ENCODE results near the gene HLCS.
"Not testable (repeated sequence)": the region's sequence is repeated elsewhere in the genome, so short reads cannot be mapped to it uniquely, and the experiment has no call there.

The HLCS gene

DNA sequence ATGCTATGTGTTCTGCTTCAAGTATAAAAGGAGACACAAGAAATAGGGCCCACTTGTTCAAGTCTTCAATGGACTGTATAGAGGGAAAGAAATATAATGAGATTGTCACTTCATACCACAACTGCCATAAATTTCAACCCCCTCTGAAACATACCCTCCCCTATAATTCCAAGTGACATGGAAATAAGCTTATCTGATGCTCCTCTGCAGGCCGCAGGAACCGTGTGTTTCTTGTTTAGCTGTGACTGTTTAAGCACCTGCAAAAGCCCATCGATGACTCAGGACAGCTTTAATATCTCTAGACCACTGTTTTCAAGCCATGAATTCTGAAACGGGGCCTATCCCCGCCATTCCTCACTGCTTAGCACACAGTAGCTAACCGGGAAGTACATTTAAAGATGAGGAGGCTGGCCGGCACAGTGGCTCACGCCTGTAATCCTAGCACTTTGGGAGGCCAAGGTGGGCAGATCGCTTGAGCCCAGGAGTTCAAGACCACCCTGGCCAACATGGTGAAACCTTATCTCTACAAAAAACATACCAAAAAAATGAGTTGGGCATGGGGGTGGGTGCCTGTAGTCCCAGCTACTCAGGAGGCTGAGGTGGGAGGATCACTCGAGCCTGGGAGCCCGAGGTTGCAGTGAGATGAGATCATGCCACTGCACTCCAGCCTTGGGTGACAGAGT lies 4.2 kb downstream of the HLCS start:
- peaks cover 4% of the 10 kb centered on the region; the same call in 1 of the 2 replicates for H3K9me3 ChIP-seq (ENCODE audit: insufficient read depth, low read length)
- no peak overlapping the region for H3K4me3 ChIP-seq (ENCODE audit: insufficient read length, low read depth)
- no peak overlapping the region for H3K9ac ChIP-seq (ENCODE audit: insufficient read length, low read depth)
- H3K27me3 ChIP-seq (ENCODE audit: insufficient read depth, insufficient read length) = no peaks in the 10 kb centered on the region
- DNase-seq (ENCODE audit: low read depth, low spot score) = no peak
- TF ChIP-seq ZNF274 (IDR thresholded peaks at IDR 0.05; ENCODE audit: low read depth, low read length) (no peak), SUZ12 (IDR thresholded peaks at IDR 0.05; ENCODE audit: extremely low read depth, insufficient read depth, insufficient read length) (no peak), YY1 (IDR thresholded peaks at IDR 0.05; ENCODE audit: insufficient read depth, insufficient read length) (no peak)
- no peaks in the 10 kb centered on the region for H3K4me1 ChIP-seq (ENCODE audit: insufficient read depth, insufficient read length)
- peaks cover 25% of the 10 kb centered on the region for H3K36me3 ChIP-seq (ENCODE audit: insufficient read depth, insufficient read length, low read length)

- peaks cover 32% of the 10 kb centered on the region for H3K36me3 ChIP-seq (ENCODE audit: insufficient read depth, insufficient read length, low read length)
- DNase-seq (ENCODE audit: low read depth, low spot score) = no peak
- H3K4me1 ChIP-seq (ENCODE audit: insufficient read depth, insufficient read length) = no peaks in the 10 kb centered on the region
- no peak for TF ChIP-seq YY1 (IDR thresholded peaks at IDR 0.05; ENCODE audit: insufficient read depth, insufficient read length)
- no peak for TF ChIP-seq SUZ12 (IDR thresholded peaks at IDR 0.05; ENCODE audit: extremely low read depth, insufficient read depth, insufficient read length)
- TF ChIP-seq ZNF274 (IDR thresholded peaks at IDR 0.05; ENCODE audit: low read depth, low read length) = no peak
- peaks cover 4% of the 10 kb centered on the region; the same call in 1 of the 2 replicates for H3K9me3 ChIP-seq (ENCODE audit: insufficient read depth, low read length)
- no peak overlapping the region for H3K4me3 ChIP-seq (ENCODE audit: insufficient read length, low read depth)
- H3K27me3 ChIP-seq (ENCODE audit: insufficient read depth, insufficient read length) = no peaks in the 10 kb centered on the region
- no peak overlapping the region for H3K9ac ChIP-seq (ENCODE audit: insufficient read length, low read depth)
Observed at GRCh38 chr21:36960676-36961284, 5.7 kb downstream of the HLCS start.

- H3K4me3 ChIP-seq (ENCODE audit: insufficient read length, low read depth) = no peak overlapping the region
Observed at GRCh38 chr21:36959020-36959835, 7.2 kb downstream of the HLCS start.

GRCh38 chr21:36955783-36956182 lies 10.7 kb downstream of the HLCS start:
- no peak overlapping the region for H3K9ac ChIP-seq (ENCODE audit: insufficient read length, low read depth)
- H3K9me3 ChIP-seq (ENCODE audit: insufficient read depth, low read length) = peaks cover 4% of the 10 kb centered on the region; the same call in 1 of the 2 replicates
- H3K4me1 ChIP-seq (ENCODE audit: insufficient read depth, insufficient read length) = no peaks in the 10 kb centered on the region
- no peak for TF ChIP-seq ZNF274 (IDR thresholded peaks at IDR 0.05; ENCODE audit: low read depth, low read length)
- no peak for TF ChIP-seq YY1 (IDR thresholded peaks at IDR 0.05; ENCODE audit: insufficient read depth, insufficient read length)
- TF ChIP-seq SUZ12 (IDR thresholded peaks at IDR 0.05; ENCODE audit: extremely low read depth, insufficient read depth, insufficient read length) = no peak
- H3K36me3 ChIP-seq (ENCODE audit: insufficient read depth, insufficient read length, low read length) = peaks cover 25% of the 10 kb centered on the region
- no peaks in the 10 kb centered on the region for H3K27me3 ChIP-seq (ENCODE audit: insufficient read depth, insufficient read length)
- no peak for DNase-seq (ENCODE audit: low read depth, low spot score)
- no peak overlapping the region for H3K4me3 ChIP-seq (ENCODE audit: insufficient read length, low read depth)

More at GRCh38 chr21:36959020-36959835, 7.2 kb downstream of the HLCS start:
- TF ChIP-seq ZNF274 (IDR thresholded peaks at IDR 0.05; ENCODE audit: low read depth, low read length) (no peak), SUZ12 (IDR thresholded peaks at IDR 0.05; ENCODE audit: extremely low read depth, insufficient read depth, insufficient read length) (no peak), YY1 (IDR thresholded peaks at IDR 0.05; ENCODE audit: insufficient read depth, insufficient read length) (no peak)
- Histone ChIP-seq H3K9me3 (ENCODE audit: insufficient read depth, low read length) (peaks cover 4% of the 10 kb centered on the region; the same call in 1 of the 2 replicates), H3K27me3 (ENCODE audit: insufficient read depth, insufficient read length) (no peaks in the 10 kb centered on the region), H3K9ac (ENCODE audit: insufficient read length, low read depth) (no peak overlapping the region), H3K4me1 (ENCODE audit: insufficient read depth, insufficient read length) (no peaks in the 10 kb centered on the region), H3K36me3 (ENCODE audit: insufficient read depth, insufficient read length, low read length) (peaks cover 33% of the 10 kb centered on the region)
- no peak for DNase-seq (ENCODE audit: low read depth, low spot score)

- H3K4me3 ChIP-seq (ENCODE audit: insufficient read length, low read depth); H3K4me1 ChIP-seq (ENCODE audit: insufficient read depth, insufficient read length); H3K9ac ChIP-seq (ENCODE audit: insufficient read length, low read depth); H3K27me3 ChIP-seq (ENCODE audit: insufficient read depth, insufficient read length); DNase-seq (ENCODE audit: low read depth, low spot score); H3K9me3 ChIP-seq (ENCODE audit: insufficient read depth, low read length): not testable (repeated sequence)
- peaks cover 10% of the 10 kb centered on the region for H3K36me3 ChIP-seq (ENCODE audit: insufficient read depth, insufficient read length, low read length)
Observed at GRCh38 chr21:36952331-36952730, 14.1 kb downstream of the HLCS start.

DNA sequence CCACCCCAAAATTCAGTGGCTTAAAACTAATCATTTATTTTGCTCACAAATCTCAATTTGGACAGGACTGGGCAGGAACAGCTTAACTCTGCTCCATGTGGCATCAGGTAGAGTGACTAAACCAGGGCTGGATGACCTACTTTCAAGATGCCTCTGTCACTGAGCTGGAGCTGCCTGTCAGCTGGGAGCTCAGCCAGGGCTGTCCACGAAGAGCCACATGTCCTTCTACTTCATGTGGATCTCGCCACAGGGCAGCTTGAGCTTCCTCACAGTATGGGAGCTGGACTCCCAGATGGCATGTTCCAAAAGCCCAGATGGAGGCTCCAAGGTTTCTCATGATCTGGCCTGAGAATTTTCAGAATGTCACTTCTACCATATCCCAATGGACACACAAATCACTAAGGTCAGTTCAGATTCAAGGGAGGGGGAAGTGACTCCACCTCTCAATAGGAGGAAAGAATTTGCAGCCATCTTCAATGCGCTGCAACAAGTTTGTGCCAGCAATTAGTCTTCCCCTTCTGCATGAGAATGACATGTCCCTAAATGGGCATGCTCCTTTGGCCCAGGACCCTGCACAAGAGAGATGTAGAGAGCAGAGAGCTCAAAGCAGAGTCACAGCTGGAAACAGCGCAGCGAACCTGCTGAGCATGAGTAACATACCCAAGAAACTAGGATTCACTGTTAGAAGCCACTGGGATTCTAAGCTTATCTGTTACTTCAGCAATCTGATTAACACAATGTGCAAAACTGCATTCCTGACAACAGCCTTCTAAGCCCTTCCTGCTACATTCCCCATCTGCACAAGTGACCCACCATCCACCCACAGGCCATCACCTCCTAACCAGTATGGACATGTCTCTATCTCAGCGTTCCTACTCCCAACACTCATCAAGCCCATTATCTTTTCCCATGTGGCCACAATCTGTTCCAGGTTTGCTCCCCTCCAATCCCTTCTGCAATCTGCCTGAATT lies 17.0 kb downstream of the HLCS start:
- no peaks in the 10 kb centered on the region for H3K9me3 ChIP-seq (ENCODE audit: insufficient read depth, low read length)
- no peak for DNase-seq (ENCODE audit: low read depth, low spot score)
- H3K4me1 ChIP-seq (ENCODE audit: insufficient read depth, insufficient read length) = no peaks in the 10 kb centered on the region
- H3K9ac ChIP-seq (ENCODE audit: insufficient read length, low read depth) = no peak overlapping the region
- TF ChIP-seq ZNF274 (IDR thresholded peaks at IDR 0.05; ENCODE audit: low read depth, low read length) (no peak), SUZ12 (IDR thresholded peaks at IDR 0.05; ENCODE audit: extremely low read depth, insufficient read depth, insufficient read length) (no peak), YY1 (IDR thresholded peaks at IDR 0.05; ENCODE audit: insufficient read depth, insufficient read length) (no peak)
- H3K27me3 ChIP-seq (ENCODE audit: insufficient read depth, insufficient read length) = no peaks in the 10 kb centered on the region
- H3K4me3 ChIP-seq (ENCODE audit: insufficient read length, low read depth) = no peak overlapping the region
- peaks cover 4% of the 10 kb centered on the region for H3K36me3 ChIP-seq (ENCODE audit: insufficient read depth, insufficient read length, low read length)

Data from NT2/D1 (cell line).